ENCODE data around the gene RBM11.

- TF ChIP-seq EZH2 (IDR thresholded peaks at IDR 0.05; ENCODE audit: insufficient read depth, poor library complexity, severe bottlenecking) (no peak), EZH2phosphoT487 (IDR thresholded peaks at IDR 0.05; ENCODE audit: insufficient read depth, low read depth) (no peak)
These were observed at the start of gene RBM11 for GRCh38 chr21:14215971-14216641.
